Superior temporal gyrus (tissue), 1 donor: ENCODE results near the gene ASIC1.

Experiments
- DNase-seq: peaks from one replicate; pipeline ENCODE4 v3.0.0-alpha.2; 2016; ENCODE audit errors: extremely low spot score

The ASIC1 gene

GRCh38 chr12:50084775-50085614, 27.6 kb downstream of the ASIC1 start, which contains the start of gene SMARCD1:
TSS of gene SMARCD1 (plus strand) at chr12:50085342. CDS start at chr12:50085370, 28 bp downstream.
- peak; percentile 95 for DNase-seq

- no peak for DNase-seq
These were observed 28.2 kb downstream of the ASIC1 start for GRCh38 chr12:50085615-50086072.

GRCh38 chr12:50086148-50086547, 28.8 kb downstream of the ASIC1 start:
- no peak for DNase-seq

GRCh38 chr12:50087151-50087550, 29.8 kb downstream of the ASIC1 start:
- no peak for DNase-seq

- DNase-seq: no peak
These were observed 30.6 kb downstream of the ASIC1 start for GRCh38 chr12:50087995-50088394.

- DNase-seq: peak; percentile 86
These were observed 31.4 kb downstream of the ASIC1 start for GRCh38 chr12:50088577-50089335.

GRCh38 chr12:50089730-50090129, 32.3 kb downstream of the ASIC1 start:
- DNase-seq: no peak

GRCh38 chr12:50090391-50090790, 33.0 kb downstream of the ASIC1 start:
- no peak for DNase-seq

GRCh38 chr12:50097952-50098351, 40.6 kb downstream of the ASIC1 start:
- DNase-seq: no peak

- DNase-seq: no peak
These were observed 42.1 kb downstream of the ASIC1 start for GRCh38 chr12:50099302-50100008.

- no peak for DNase-seq
These were observed 43.2 kb downstream of the ASIC1 start for GRCh38 chr12:50100561-50100960.

- DNase-seq: peak; percentile 79
These were observed 44.3 kb downstream of the ASIC1 start for GRCh38 chr12:50101663-50102062.

- DNase-seq: peak; percentile 85
These were observed 44.7 kb downstream of the ASIC1 start for GRCh38 chr12:50102131-50102531.

GRCh38 chr12:50102646-50103309, 45.4 kb downstream of the ASIC1 start:
- DNase-seq: no peak

- DNase-seq: no peak
These were observed 46.0 kb downstream of the ASIC1 start for GRCh38 chr12:50103351-50103750.

- peak; percentile 75 for DNase-seq
These were observed 46.4 kb downstream of the ASIC1 start, which contains the start of gene GPD1 for GRCh38 chr12:50103767-50104321. TSS of gene GPD1 (plus strand) at chr12:50104008. CDS start at chr12:50104051, 43 bp downstream.

GRCh38 chr12:50104417-50105366, 47.3 kb downstream of the ASIC1 start:
- DNase-seq: no peak

- DNase-seq: no peak
These were observed 48.6 kb downstream of the ASIC1 start for GRCh38 chr12:50105913-50106450.

GRCh38 chr12:50106907-50107306, 49.5 kb downstream of the ASIC1 start:
- DNase-seq: no peak
